Epithelial cell of esophagus (primary cell): ENCODE data around the gene RSPH9.

Source experiments
- DNase-seq: peaks from one replicate; pipeline ENCODE4 v3.0.0; 2010; ENCODE audit warnings: low read depth
- H3K4me3 ChIP-seq: 2 replicates; pipeline ENCODE4 v1.5.1; 2011; ENCODE audit warnings: mild to moderate bottlenecking, low read length, control low read depth
- CTCF ChIP-seq: IDR thresholded peaks from 2 replicates; pipeline ENCODE4 v1.5.1; 2011; ENCODE audit warnings: low read depth, mild to moderate bottlenecking, low read length, control low read depth, inconsistent platforms; ENCODE audit not compliant: insufficient read depth; ENCODE audit errors: missing control alignments

Gene RSPH9

GRCh38 chr6:43702171-43702533 lies 57.3 kb downstream of the RSPH9 start:
- no peak for TF ChIP-seq CTCF
- DNase-seq: no peak
- H3K4me3 ChIP-seq: no peak overlapping the region

- peak; percentile 95 for DNase-seq
- no peak overlapping the region for H3K4me3 ChIP-seq
- TF ChIP-seq CTCF: no peak
Measured at GRCh38 chr6:43702534-43703440, 58.0 kb downstream of the RSPH9 start.

GRCh38 chr6:43703512-43704429 lies 58.9 kb downstream of the RSPH9 start:
- no peak overlapping the region for H3K4me3 ChIP-seq
- TF ChIP-seq CTCF: no peak
- DNase-seq: no peak

GRCh38 chr6:43705996-43706395 lies 61.2 kb downstream of the RSPH9 start:
- peak; percentile 53 for DNase-seq
- no peak for TF ChIP-seq CTCF
- H3K4me3 ChIP-seq: no peak overlapping the region

- DNase-seq: no peak
- no peak for TF ChIP-seq CTCF
- no peak overlapping the region for H3K4me3 ChIP-seq
Measured at GRCh38 chr6:43706788-43707187, 62.0 kb downstream of the RSPH9 start.

GRCh38 chr6:43707269-43707668 lies 62.4 kb downstream of the RSPH9 start:
- TF ChIP-seq CTCF: no peak
- no peak for DNase-seq
- H3K4me3 ChIP-seq: no peak overlapping the region
